Ovary (tissue), 3 donors: ENCODE data around the gene SFN.

Experiments used
- EP300 ChIP-seq: sonication (generic); formaldehyde crosslinking; IDR thresholded peaks from one replicate; pipeline ENCODE4 v1.6.1; 2017; ENCODE audit warnings: antibody characterized with exemption
- TF ChIP-seq, protein P1 (sequence below), 3 donors: fragments of 450-650 bp in 2 of 3; fragments of 200-600 bp in 1 of 3; IDR thresholded peaks; one replicate each; pipeline versions ENCODE4 v1.5.1 to v1.8.0; 2016 to 2022; ENCODE audit warnings: antibody characterized with exemption in 3 of 3, mild to moderate bottlenecking in 1 of 3
- donor health status: DM: no; HTN: no; CAD: no.

DNA sequence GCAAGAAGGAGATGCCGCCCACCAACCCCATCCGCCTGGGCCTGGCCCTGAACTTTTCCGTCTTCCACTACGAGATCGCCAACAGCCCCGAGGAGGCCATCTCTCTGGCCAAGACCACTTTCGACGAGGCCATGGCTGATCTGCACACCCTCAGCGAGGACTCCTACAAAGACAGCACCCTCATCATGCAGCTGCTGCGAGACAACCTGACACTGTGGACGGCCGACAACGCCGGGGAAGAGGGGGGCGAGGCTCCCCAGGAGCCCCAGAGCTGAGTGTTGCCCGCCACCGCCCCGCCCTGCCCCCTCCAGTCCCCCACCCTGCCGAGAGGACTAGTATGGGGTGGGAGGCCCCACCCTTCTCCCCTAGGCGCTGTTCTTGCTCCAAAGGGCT is 732 bp downstream of the SFN start:
- TF ChIP-seq EP300, result no peak
- TF ChIP-seq, protein P1, sequence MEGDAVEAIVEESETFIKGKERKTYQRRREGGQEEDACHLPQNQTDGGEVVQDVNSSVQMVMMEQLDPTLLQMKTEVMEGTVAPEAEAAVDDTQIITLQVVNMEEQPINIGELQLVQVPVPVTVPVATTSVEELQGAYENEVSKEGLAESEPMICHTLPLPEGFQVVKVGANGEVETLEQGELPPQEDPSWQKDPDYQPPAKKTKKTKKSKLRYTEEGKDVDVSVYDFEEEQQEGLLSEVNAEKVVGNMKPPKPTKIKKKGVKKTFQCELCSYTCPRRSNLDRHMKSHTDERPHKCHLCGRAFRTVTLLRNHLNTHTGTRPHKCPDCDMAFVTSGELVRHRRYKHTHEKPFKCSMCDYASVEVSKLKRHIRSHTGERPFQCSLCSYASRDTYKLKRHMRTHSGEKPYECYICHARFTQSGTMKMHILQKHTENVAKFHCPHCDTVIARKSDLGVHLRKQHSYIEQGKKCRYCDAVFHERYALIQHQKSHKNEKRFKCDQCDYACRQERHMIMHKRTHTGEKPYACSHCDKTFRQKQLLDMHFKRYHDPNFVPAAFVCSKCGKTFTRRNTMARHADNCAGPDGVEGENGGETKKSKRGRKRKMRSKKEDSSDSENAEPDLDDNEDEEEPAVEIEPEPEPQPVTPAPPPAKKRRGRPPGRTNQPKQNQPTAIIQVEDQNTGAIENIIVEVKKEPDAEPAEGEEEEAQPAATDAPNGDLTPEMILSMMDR (IDR thresholded peaks at IDR 0.05), result no peak
